KOPT-K1 (cell line): ENCODE results near the gene SNX30.
A peak's percentile ranks its signal among the peaks of the same experiment; 100 is the strongest.
"Not testable (repeated sequence)": the region's sequence is repeated elsewhere in the genome, so short reads cannot be mapped to it uniquely, and the experiment has no call there.

Source experiments
- H3K27ac ChIP-seq: fragments of 200-600 bp; sonication (generic); 2 replicates; pipeline ENCODE4 v1.5.1; 2016; ENCODE audit warnings: antibody characterized with exemption, mild to moderate bottlenecking, low read depth, low read length; ENCODE audit not compliant: poor library complexity, severe bottlenecking
- H3K36me3 ChIP-seq: fragments of 200-600 bp; sonication (generic); 2 replicates; pipeline ENCODE4 v1.5.1; 2017; ENCODE audit warnings: antibody characterized with exemption, mild to moderate bottlenecking, low read length, moderate library complexity; ENCODE audit not compliant: insufficient read depth
- H3K9me3 ChIP-seq: fragments of 200-600 bp; sonication (generic); 2 replicates; pipeline ENCODE4 v1.5.1; 2017; ENCODE audit warnings: antibody characterized with exemption, low read length, mild to moderate bottlenecking; ENCODE audit not compliant: insufficient read depth, poor library complexity, severe bottlenecking

Gene SNX30, protein sequence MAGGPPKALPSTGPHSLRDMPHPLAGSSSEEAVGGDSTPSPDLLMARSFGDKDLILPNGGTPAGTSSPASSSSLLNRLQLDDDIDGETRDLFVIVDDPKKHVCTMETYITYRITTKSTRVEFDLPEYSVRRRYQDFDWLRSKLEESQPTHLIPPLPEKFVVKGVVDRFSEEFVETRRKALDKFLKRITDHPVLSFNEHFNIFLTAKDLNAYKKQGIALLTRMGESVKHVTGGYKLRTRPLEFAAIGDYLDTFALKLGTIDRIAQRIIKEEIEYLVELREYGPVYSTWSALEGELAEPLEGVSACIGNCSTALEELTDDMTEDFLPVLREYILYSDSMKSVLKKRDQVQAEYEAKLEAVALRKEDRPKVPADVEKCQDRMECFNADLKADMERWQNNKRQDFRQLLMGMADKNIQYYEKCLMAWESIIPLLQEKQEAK

DNA sequence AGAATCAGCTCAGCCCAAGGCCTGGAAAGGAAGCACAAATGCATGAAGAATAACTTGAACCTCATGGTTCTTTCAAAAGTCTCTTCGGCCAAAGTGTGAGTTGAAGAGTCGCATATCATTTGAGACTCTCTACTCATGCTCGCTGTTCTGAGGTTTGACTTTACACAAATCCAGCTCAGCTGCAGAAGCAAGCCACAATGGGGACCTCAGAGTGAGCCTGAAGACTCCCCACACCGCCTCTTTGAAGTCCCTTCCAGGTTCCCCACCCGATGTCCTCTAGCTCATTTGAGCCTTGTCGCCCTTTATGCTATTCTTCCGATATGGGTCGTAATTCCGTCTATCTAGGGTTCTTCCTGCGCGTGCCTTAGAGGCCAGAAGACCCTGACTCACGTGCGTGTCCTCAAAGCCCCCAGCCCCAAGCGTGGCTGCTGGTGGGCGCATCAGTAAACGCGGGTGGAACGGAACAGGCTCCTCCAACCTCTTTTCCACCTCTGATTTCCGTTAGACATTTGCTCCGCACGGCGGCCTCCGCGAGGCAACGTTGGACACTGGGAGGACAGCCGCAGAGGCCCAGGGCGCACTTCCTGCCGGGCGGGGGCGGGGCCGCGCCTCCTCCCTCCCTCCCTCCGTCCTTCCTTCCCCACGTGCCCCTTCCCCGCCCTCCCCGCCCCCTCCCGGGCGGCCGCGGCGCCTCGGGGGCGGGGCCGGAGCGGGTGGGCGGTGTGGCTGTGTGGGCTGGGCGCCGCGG, at the start of gene SNX30:
SNX30 (plus strand) TSS at position 745 of the 748 bp plus-strand sequence. CDS start 242 bp downstream, outside the sequence.
- Histone ChIP-seq H3K27ac (peak within 1 kb of the TSS; percentile 66), H3K9me3 (no peaks in the 10 kb centered on the region), H3K36me3 (no peaks in the 10 kb centered on the region)

DNA sequence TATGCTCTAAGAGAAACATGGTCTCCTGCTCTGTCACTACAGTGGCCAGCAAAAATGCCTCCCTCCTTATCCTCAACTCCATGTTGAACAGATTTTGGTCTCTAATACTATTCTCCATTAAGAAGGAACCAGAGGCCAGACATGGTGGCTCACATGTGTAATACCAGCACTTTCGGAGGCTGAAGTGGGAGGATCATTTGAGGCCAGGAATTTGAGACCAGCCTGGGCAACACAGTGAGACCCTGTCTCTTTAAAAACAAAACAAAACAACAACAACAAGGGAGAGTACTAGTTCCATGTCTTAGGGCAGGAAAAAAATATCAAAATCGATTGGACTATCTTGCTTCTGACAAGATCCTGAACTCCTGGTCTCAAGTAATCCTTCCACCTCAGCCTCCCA, 47.3 kb upstream of the SNX30 start:
- Histone ChIP-seq H3K27ac (no peak overlapping the region), H3K36me3 (peaks cover 7% of the 10 kb centered on the region; the same call in 1 of the 2 replicates), H3K9me3 (no peaks in the 10 kb centered on the region)

DNA sequence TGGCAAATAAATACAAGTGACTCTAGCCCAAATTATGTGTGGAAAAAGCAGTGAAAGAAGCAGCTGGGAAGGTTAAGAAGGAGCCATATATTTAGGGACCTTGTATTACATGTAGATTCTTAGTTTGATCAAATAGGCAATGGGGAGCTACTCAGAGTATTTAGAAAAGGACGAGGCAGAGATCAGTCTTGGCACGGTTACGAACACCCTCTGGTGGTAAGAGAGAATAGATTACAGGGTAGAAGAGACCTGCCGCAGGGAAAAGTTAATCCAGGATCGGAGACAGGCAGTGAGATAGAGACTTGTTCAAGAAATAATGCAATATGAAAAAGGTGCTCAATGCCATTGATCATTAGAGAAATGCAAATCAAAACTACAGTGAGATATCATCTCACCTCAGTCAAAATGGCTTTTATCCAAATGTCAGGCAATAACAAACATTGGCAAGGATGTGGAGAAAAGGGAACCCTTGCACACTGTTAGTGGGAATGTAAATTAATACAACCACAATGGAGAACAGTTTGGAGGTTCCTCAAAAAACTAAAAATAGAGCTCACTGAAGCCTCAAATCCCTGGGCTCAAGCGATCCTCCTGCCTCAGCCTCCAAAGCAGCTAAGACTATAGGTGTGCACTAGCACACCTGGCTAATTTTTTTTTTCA, 44.7 kb upstream of the SNX30 start:
- Histone ChIP-seq H3K36me3 (peaks cover 10% of the 10 kb centered on the region), H3K9me3 (no peaks in the 10 kb centered on the region), H3K27ac (no peak overlapping the region)

DNA sequence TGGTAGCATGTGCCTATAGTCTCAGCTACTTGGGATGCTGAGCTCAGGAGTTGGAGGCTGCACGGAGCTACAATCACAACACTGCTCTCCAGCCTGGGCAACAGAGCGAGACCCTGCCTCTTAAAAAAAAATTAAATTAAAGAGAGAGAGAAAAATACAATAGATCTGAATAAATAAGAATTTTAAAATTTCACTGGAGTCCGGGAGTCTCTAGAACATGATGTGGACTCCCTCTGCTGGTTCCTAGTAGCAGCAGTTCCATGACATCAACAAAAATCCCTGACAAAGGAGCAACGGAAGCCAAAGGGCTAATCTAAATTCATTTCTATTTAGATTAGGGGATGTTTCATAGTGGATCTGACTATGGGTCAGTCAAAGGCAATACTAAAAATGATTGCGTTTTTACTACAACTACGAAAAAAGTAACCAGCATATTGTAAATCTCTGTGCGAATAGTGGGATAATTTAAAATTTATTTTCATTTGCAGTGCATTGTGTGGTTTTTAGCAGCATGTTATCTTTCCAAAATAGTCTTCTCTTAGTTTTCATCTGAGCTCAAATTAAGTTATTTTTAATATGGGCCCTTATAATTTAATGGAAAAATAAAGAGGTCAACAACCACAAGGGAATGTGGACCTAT, 39.4 kb upstream of the SNX30 start:
- Histone ChIP-seq H3K36me3 (peaks cover 10% of the 10 kb centered on the region), H3K27ac (no peak overlapping the region), H3K9me3 (no peaks in the 10 kb centered on the region)

DNA sequence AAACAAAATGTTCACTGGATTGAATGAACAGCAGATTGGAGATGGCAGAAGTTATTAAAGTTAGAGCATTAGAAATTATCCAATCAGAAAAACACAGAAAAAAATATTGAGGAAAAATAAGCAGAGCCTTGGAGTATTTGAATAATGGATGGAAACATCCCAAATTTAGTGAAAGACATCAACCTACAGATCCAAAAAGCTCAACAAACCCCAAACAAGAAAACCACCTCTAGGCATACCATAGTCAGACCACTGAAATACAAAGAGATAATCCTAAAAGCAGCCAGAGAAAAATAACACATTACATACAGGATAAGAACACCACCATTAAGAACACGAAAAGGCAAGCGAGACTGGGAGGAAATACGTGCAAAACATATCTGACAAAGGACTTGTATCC, 37.9 kb upstream of the SNX30 start:
- H3K27ac ChIP-seq = no peak overlapping the region
- H3K36me3 ChIP-seq = peaks cover 10% of the 10 kb centered on the region
- H3K9me3 ChIP-seq = no peaks in the 10 kb centered on the region

DNA sequence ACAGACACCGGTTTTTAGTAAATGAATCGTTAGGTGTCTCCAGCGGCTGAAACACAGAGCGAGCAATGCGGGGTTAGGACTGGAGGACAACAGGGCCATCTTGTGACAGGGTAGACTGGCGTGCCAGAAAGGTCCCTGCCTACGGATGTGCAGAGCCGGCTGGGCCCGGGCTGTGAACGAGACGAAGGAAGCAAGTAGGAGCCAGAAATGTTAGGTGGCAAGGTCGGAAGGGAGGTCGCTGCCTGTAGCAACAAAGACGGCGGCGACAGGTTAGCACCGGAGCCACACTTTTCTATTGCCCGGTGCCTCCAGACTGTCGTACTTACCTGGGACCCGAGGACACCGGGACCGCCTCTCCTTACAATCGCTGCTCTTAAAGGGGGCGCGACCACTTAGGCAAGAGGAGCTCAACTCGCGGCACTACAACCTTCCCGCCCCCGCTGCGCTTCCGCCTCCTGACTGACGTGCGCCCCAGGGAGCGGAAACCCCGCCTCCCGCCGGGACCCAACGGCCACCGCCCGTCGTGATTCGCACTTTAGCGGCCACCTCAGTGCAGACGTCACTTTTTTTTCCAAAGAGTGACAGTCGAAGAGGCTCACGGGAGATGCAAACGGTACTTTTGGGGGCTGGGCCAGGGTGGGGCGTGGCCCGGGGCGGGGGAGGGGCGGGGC, 32.8 kb upstream of the SNX30 start, which contains the start of gene INIP:
INIP (minus strand) TSS at position 457 of the 671 bp plus-strand sequence. CDS start 1,632 bp downstream, outside the sequence.
- Histone ChIP-seq H3K27ac (peak within 1 kb of the TSS; percentile 69), H3K9me3 (no peaks in the 10 kb centered on the region), H3K36me3 (peaks cover 5% of the 10 kb centered on the region; the same call in 1 of the 2 replicates)

DNA sequence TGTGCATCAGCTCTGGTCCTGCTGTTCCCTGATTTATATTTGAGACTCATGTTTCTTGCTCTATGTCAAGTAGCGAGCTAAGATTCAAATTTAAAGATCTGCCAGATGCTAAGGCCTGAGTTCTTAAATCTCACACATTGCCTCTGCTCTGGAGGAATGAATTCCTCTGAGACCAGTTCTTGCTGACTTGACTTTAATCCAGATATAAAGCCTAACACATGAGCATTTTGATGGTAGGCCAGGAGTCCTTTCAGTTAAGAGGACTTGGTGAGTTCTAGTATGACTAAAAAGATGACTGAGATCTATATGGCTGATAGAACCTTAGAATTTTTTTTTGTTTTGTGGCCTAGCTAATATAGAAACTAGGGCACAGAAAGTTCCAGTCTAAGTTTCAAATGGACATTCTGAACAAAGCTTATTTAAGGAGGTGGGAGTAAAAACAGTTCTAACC, 31.3 kb upstream of the SNX30 start:
- H3K36me3 ChIP-seq = peaks cover 5% of the 10 kb centered on the region; the same call in 1 of the 2 replicates
- no peaks in the 10 kb centered on the region for H3K9me3 ChIP-seq
- no peak overlapping the region for H3K27ac ChIP-seq

DNA sequence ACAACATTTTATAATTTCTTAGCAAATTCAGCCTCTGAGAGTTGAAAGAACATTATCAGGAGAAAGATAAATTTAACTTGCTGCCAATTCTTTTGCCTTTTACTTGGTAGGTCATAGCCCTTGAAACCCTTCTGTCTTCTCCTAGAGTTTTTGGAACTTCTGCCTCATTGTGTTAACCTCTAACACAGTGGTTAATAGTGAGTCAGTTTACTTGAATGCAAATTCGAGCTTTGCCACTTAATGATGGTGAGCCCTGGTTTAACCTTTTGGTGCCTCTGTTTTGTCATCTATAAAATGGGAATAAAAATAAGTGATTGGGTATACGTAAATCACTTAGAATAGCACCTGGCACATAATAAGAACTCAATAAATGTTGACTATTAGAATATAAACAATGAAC, 30.9 kb upstream of the SNX30 start:
- peaks cover 4% of the 10 kb centered on the region; the same call in 1 of the 2 replicates for H3K36me3 ChIP-seq
- H3K27ac ChIP-seq = no peak overlapping the region
- no peaks in the 10 kb centered on the region for H3K9me3 ChIP-seq

DNA sequence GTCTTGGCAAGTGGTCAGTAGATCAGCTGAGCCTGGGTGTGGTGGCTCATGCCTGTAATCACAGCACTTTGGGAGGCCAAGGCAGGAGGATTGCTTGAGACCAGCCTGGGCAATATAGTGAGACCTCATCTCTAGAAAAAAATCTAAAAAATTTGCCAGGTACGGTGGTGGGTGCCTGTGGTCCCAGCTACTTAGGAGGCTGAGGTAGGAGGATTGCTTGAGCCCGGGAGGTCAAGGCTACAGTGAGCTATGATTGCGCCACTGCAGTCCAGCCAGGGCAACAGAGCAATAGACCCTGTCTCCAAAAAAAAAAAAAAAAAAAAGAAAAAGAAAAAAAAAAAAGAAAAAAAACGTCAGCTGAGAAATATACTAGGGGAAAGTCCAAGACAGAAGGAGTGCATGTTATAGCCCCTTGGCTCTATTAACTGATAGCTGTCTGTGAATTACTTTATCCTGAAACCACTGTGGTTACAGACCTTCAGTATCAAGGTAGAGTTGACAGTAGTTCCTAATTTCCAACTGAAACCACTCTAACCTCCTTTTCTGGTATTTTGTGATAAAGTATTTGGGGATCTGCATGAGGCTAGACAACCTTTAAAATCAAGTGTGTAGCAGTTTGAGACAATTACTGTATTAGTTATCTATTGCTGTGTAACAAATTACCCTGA, 30.3 kb upstream of the SNX30 start:
- Histone ChIP-seq H3K36me3 (no peaks in the 10 kb centered on the region), H3K9me3 (no peaks in the 10 kb centered on the region), H3K27ac (no peak overlapping the region)

DNA sequence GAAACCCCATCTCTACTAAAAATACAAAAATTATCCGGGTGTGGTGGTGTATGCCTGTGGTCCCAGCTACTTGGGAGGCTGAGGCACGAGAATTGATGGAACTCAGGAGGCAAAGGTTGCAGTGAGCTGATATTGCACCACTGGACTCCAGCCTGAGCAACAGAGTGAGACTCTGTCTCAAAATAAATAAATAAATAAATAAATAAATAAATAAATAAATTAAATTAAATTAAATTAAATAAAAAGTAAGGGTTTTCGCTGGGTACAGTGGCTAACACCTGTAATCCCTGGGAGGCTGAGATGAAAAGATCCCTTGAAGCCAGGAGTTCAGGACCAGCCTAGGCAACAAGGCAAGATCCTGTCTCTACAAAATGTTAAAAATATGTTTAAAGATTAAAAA, 27.8 kb upstream of the SNX30 start:
- not testable (repeated sequence) for H3K36me3 ChIP-seq, H3K9me3 ChIP-seq, H3K27ac ChIP-seq

DNA sequence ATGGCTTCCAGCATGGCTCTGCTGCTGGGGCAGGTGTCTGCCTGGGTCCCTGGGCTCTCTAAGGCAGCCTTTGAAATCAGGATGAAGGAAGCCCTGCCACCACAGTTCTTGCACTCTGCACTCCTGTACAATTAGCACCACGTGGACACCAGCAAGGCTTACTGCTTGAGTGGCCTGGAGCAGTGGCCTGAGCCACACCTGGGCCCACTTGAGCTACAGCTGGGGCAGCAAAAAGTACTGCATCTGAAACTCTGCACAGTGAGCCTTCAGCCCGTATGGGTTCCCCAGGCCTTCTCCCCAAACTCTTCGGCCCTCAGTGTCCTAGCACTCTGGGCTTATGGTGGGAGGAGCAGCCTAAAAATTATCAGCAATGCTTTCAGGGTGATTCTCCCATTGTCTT, 24.6 kb upstream of the SNX30 start:
- Histone ChIP-seq H3K27ac (no peak overlapping the region), H3K9me3 (no peaks in the 10 kb centered on the region), H3K36me3 (no peaks in the 10 kb centered on the region)

DNA sequence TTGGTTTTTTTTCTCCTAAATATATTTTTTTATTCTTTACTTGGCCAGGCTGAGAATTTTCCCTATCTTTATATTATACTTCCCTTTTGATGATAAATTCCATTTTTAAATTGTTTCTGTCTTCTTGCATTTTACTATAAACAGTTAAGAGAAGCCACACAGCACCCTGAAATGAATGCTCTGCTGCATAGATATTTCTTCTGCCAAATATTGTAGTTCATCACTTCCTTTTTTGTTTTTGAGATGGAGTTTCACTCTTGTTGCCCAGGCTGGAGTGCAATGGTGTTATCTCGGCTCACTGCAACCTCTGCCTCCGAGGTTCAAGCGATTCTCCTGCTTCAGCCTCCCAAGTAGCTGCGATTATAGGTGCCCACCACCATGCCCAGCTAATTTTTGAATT, 24.1 kb upstream of the SNX30 start:
- Histone ChIP-seq H3K36me3 (no peaks in the 10 kb centered on the region), H3K9me3 (no peaks in the 10 kb centered on the region), H3K27ac (no peak overlapping the region)

DNA sequence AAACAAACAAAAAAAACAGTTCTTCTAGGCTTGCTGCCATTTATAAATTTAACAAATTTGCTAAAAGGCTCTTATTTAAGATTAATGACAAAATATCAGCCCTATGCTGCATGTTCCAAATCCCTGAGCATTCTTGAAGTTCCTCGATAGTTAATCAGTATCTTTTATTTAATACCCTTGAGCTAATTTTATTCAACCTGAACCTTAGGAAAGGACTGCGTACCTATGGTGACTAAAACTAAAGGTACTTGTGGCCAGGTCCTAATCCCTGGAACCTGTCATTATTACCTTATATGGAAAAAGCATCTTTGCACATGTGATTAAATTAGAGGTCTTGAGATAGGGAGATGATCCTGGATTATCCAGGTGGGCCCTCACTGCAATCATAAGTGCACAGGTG, 22.2 kb upstream of the SNX30 start:
- Histone ChIP-seq H3K9me3 (no peaks in the 10 kb centered on the region), H3K27ac (no peak overlapping the region), H3K36me3 (no peaks in the 10 kb centered on the region)

DNA sequence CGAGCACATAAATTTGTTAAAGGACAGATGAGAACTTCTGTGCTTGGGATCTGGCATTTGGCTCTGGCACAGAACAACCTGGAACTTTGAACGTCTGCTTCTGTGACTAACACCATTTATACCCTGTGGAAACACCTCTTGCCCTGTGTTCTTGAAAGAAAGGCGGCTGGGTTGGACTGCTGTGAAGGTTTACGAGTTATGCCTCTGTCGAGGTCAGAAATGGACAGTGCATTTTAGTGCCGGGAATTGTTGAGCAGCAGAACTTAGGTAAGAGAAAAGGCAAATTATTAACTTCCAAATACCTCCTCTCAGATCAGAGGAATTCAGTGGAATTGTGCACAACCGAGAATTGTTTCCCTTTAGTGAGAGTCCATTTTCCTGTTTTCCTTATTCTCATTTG, 18.6 kb upstream of the SNX30 start:
- no peaks in the 10 kb centered on the region for H3K36me3 ChIP-seq
- H3K9me3 ChIP-seq = no peaks in the 10 kb centered on the region
- H3K27ac ChIP-seq = no peak overlapping the region
